Lower leg skin (tissue), 4 donors: Measurements from ENCODE around the gene PLAAT3. TPM values are rescaled to one million over a fixed set of nuclear protein-coding genes. Genes with fewer than 3 reads are reported as not detected.

Experiments
- DNase-seq, 2 donors: peaks; one replicate each; pipeline ENCODE4 v3.0.0-alpha.2; 2019; ENCODE audit warnings: low spot score in 2 of 2
- H3K4me3 ChIP-seq: fragments of 200-600 bp; sonication (generic); 2 replicates; pipeline ENCODE4 v1.5.1; 2017; ENCODE audit warnings: mild to moderate bottlenecking, low read depth; ENCODE audit not compliant: poor library complexity, severe bottlenecking
- POLR2A ChIP-seq, 2 donors: fragments of 450-650 bp; IDR thresholded peaks; one replicate each; pipeline ENCODE4 v1.6.1; 2016 to 2017; ENCODE audit warnings: antibody characterized with exemption in 2 of 2, mild to moderate bottlenecking in 1 of 2, moderate library complexity in 1 of 2
- WGBS, 2 donors: methylation state at CpG; one replicate each; pipeline ENCODE4 v1.1.5; 2018; 5-methylcytosine and 5-hydroxymethylcytosine counted together
- intact Hi-C: fragments of 100-400 bp; cut with DNase I; formaldehyde crosslinking; loops from one replicate; pipeline ENCODE4 v1.15.0; 2023; ENCODE audit warnings: low total_unique reads
- total RNA-seq, 4 donors: library from RNA; depleted of rRNA; stranded (reverse); fragments of >200 nt; gene quantifications; one replicate each; pipeline ENCODE4 v1.1.0, GENCODE V29; 2016
- TF ChIP-seq, protein P1 (sequence below), 3 donors: fragments of 450-650 bp; IDR thresholded peaks; one replicate each; pipeline ENCODE4 v1.5.1; 2016; ENCODE audit warnings: antibody characterized with exemption in 3 of 3, mild to moderate bottlenecking in 3 of 3, moderate library complexity in 2 of 3

Gene PLAAT3
- total RNA-seq, 4 donors from 2014 or later, result 9.8 to 15.1 (median 12.3) TPM

DNA sequence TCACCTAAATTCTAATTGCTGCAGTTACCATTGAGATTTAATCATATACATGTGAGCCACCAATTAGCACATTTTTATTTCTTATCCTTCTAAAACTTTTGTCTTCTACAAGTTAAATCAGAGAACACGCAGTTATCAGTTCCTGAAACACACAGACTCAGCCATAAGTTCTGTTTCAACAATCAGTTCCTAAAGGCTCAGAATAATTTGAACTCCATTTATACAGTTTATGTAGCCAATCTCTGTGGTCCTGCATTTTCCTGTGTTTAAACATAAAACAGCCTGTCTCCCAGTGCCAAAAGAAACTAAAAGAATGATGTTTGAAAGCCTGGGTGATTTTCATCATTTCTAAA is 2.9 kb downstream of the PLAAT3 start:
- no peak for DNase-seq
- intact Hi-C loops, result no loop called here
- TF ChIP-seq, protein P1, sequence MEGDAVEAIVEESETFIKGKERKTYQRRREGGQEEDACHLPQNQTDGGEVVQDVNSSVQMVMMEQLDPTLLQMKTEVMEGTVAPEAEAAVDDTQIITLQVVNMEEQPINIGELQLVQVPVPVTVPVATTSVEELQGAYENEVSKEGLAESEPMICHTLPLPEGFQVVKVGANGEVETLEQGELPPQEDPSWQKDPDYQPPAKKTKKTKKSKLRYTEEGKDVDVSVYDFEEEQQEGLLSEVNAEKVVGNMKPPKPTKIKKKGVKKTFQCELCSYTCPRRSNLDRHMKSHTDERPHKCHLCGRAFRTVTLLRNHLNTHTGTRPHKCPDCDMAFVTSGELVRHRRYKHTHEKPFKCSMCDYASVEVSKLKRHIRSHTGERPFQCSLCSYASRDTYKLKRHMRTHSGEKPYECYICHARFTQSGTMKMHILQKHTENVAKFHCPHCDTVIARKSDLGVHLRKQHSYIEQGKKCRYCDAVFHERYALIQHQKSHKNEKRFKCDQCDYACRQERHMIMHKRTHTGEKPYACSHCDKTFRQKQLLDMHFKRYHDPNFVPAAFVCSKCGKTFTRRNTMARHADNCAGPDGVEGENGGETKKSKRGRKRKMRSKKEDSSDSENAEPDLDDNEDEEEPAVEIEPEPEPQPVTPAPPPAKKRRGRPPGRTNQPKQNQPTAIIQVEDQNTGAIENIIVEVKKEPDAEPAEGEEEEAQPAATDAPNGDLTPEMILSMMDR (IDR thresholded peaks at IDR 0.05), result no peak
- no peak for TF ChIP-seq POLR2A (IDR thresholded peaks at IDR 0.05)
- WGBS, 2 donors, result 79 to 88% methylated on average over 1 of the region's 1 CpG
- H3K4me3 ChIP-seq, result no peak overlapping the region

DNA sequence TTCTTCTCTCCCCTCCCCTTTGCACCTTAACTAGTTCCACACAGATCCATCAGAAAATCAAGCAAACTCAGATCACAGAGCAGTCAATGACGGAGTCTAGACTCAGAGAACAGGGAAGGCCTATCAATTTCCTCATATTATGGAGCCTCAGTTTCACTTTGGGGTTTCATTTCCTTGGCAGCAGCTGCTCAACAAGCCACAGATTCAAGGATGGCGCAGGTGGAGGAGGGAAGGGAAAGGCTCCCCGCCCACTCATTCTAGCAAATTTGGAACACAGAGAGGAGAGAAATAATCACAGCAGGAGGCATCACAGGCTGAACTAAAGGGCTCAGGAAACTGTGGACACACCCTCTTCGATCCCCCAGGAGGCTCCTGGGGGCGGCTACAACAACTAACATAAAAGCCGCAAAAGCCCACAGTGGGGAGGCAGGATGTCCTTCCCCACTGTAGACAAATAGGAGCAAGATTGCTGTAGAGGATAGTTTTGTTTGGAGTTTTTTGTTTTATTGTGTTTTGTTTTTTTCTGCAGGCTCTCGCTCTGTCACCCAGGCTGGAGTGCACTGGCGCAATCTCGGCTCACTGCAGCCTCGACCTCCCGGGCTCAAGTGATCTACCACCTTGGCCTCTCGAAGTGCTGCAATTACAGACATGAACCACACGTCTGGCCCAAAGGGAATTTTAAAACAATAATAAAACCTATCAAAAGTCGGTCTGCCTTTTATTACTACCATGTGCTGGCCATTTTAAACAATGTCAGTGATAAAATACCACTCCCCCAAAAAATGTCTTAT is 3.4 kb downstream of the PLAAT3 start:
- WGBS, 2 donors, result 69 to 70% methylated on average over 14 of the region's 14 CpGs
- DNase-seq, result peak in 1 of 2 donors; percentile 59
- no peak overlapping the region for H3K4me3 ChIP-seq
- intact Hi-C loops, result no loop called here
- TF ChIP-seq, protein P1 (IDR thresholded peaks at IDR 0.05), result no peak
- TF ChIP-seq POLR2A (IDR thresholded peaks at IDR 0.05), result no peak

DNA sequence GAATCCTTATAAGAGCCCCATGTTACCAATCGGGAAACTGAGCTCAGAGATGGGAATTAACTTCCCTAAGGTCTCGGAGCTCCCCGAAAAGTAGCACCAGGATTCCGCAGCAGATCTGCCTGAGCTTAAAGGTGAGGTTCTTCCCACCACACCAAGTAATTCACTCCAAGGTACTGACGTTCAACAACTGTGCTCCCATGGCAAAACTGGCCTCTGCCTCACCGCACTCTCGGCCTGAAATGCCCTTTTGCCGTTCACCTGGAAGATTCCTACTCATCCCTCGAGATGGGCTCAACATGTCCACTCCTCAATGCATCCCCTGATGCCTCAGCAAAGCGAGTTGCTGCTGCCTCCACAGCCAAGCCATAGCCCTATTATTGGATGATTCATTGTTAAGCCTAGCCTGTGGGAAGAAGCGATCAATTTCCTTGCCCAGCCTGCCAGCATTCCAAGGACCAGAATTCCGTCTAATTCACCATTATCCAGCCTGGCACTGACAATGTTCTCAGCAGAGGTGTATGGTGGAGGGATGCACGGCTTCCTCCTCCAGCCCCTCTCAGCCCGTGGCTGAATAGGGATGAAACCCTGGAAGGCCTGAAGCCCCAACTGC is 4.2 kb downstream of the PLAAT3 start:
- intact Hi-C loops, result no loop called here
- TF ChIP-seq, protein P1 (IDR thresholded peaks at IDR 0.05), result no peak
- TF ChIP-seq POLR2A (IDR thresholded peaks at IDR 0.05), result no peak
- 86% methylated on average over 14 of the region's 14 CpGs for WGBS, 2 donors
- DNase-seq, result peak in 1 of 2 donors; percentile 75
- H3K4me3 ChIP-seq, result no peak overlapping the region

DNA sequence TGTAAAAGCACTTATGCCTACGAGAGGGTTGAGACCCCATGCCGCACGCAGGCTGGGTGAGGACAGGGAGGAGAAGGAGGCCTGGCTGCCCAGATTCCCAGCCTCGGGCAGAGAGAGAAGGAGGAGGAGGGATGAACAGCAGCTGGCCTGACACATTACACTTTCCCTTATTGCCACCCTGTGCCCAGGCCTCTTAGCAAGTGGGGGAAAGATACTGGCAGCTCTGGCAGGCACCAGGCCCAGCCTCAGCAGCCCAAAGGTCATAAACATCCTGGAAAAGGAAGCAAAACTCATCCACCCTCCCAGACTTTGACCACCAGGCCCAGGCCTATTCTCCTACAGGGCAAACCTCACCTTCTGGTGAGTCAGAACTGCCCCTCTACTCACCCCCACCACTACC is 4.7 kb downstream of the PLAAT3 start:
- intact Hi-C loops, result no loop called here
- WGBS, 2 donors, result 80 to 88% methylated on average over 4 of the region's 4 CpGs
- peak in 1 of 2 donors; percentile 68 for DNase-seq
- H3K4me3 ChIP-seq, result no peak overlapping the region
- no peak for TF ChIP-seq POLR2A (IDR thresholded peaks at IDR 0.05)
- TF ChIP-seq, protein P1 (IDR thresholded peaks at IDR 0.05), result no peak

DNA sequence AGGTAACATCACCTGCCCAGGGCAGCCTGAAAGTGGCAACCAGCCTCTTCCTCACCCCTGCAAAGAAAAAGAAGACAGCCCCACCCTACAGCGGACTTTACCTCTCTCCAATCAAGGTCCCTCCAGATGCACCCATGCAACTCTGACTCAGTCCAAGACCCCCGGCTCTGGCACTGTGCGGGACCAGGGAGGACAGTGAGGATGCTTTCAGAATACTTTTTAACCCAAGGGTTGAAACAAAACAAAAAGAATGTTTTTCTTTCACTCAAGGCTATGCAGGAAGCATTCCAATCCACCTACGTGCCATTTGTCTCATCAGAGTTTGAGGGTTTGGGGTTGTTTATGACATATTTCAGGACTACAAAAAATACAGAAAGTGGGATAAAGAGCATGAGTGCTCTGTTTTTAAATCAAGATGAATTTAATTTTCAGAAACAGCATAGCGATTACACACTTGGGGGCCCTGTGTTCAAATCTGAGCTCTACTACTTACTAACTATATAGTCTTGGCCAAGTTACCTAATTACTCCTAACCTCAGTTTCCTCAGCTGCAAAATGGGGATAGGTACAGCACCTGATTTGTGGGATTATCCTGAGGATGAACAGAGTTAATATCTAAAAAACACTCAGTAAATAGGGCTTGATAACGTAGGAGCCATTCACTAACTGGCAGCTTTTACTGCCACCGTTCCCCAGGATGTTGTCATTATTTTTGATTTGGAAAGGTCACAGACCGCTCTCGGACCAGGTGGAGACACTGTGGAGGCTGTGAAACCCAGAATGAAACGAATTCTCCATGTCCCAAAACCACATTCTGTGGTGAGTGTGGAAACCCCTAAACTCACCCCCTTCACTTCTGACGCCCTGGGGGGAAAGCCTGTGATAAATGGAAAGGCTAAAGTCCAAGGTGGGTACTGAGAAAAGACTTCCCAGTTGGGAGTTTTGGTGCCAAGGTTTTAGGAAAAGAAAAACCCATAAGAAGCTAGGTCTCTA is 5.6 kb downstream of the PLAAT3 start:
- intact Hi-C loops, result no loop called here
- WGBS, 2 donors, result 74 to 80% methylated on average over 11 of the region's 11 CpGs

More for the DNA sequence above, 5.6 kb downstream of the PLAAT3 start:
- H3K4me3 ChIP-seq, result no peak overlapping the region
- TF ChIP-seq POLR2A (IDR thresholded peaks at IDR 0.05), result no peak
- TF ChIP-seq, protein P1 (IDR thresholded peaks at IDR 0.05), result no peak
- DNase-seq, result peak in 1 of 2 donors; percentile 48
